OCI-LY1 (cell line): ENCODE data around the gene UIMC1.
A peak's percentile ranks its signal among the peaks of the same experiment; 100 is the strongest.

Source experiments
- H2AFZ ChIP-seq: fragments of 200-600 bp; sonication (generic), shearing (Covaris generic); 2 replicates; pipeline ENCODE4 v1.6.0; 2014; ENCODE audit warnings: antibody characterized with exemption, mild to moderate bottlenecking, low read length
- H3F3A ChIP-seq: fragments of 200-600 bp; sonication (generic), shearing (Covaris generic); 2 replicates; pipeline ENCODE4 v1.6.0; 2014; ENCODE audit warnings: mild to moderate bottlenecking, antibody characterized with exemption, low read length, moderate library complexity; ENCODE audit not compliant: insufficient read depth
- H3K27ac ChIP-seq: fragments of 200-600 bp; sonication (generic); 2 replicates; pipeline ENCODE4 v1.5.1; 2014; ENCODE audit warnings: low read length, mixed run types, mild to moderate bottlenecking, low read depth; ENCODE audit not compliant: poor library complexity, severe bottlenecking
- H3K27me3 ChIP-seq: fragments of 200-600 bp; sonication (generic); 2 replicates; pipeline ENCODE4 v1.6.0; 2014; ENCODE audit warnings: antibody characterized with exemption, mild to moderate bottlenecking, low read length, moderate library complexity; ENCODE audit not compliant: insufficient read depth
- H3K36me3 ChIP-seq: fragments of 200-600 bp; sonication (generic); 2 replicates; pipeline ENCODE4 v1.6.1; 2014; ENCODE audit warnings: mild to moderate bottlenecking, antibody characterized with exemption, low read length, moderate library complexity, mixed read lengths; ENCODE audit not compliant: insufficient read depth
- H3K4me1 ChIP-seq: fragments of 200-600 bp; sonication (generic); 2 replicates; pipeline ENCODE4 v1.5.1; 2014; ENCODE audit warnings: mild to moderate bottlenecking, low read length, moderate library complexity; ENCODE audit not compliant: insufficient read depth, severe bottlenecking
- H3K4me2 ChIP-seq: fragments of 200-600 bp; sonication (generic), shearing (Covaris generic); 2 replicates; pipeline ENCODE4 v1.6.1; 2014; ENCODE audit warnings: low read length
- H3K4me3 ChIP-seq: fragments of 200-600 bp; sonication (generic); 2 replicates; pipeline ENCODE4 v1.5.1; 2014; ENCODE audit warnings: low read length, low read depth, mild to moderate bottlenecking, mixed read lengths; ENCODE audit not compliant: poor library complexity, severe bottlenecking
- H3K79me2 ChIP-seq: fragments of 200-600 bp; shearing (Covaris generic); 2 replicates; pipeline ENCODE4 v1.6.1; 2016; ENCODE audit warnings: mixed run types, low read length, mixed read lengths; ENCODE audit not compliant: insufficient read depth
- H3K9ac ChIP-seq: fragments of 200-600 bp; sonication (generic), shearing (Covaris generic); 2 replicates; pipeline ENCODE4 v1.6.1; 2014; ENCODE audit warnings: mild to moderate bottlenecking, low read length, mixed read lengths
- H3K9me2 ChIP-seq: fragments of 200-600 bp; sonication (generic), shearing (Covaris generic); 2 replicates; pipeline ENCODE4 v1.6.1; 2014; ENCODE audit warnings: low read depth, mild to moderate bottlenecking, low read length, mixed read lengths
- H3K9me3 ChIP-seq: fragments of 200-600 bp; shearing (Covaris generic); 2 replicates; pipeline ENCODE4 v1.6.1; 2014; ENCODE audit warnings: low read length, mixed read lengths
- H4K20me1 ChIP-seq: fragments of 200-600 bp; sonication (generic), shearing (Covaris generic); 2 replicates; pipeline ENCODE4 v1.6.0; 2016; ENCODE audit warnings: mild to moderate bottlenecking, low read length; ENCODE audit not compliant: insufficient read depth
- EZH2 ChIP-seq: fragments of 200-600 bp; sonication (generic), shearing (Covaris generic); IDR thresholded peaks from 2 replicates; pipeline ENCODE4 v1.8.0; 2017; ENCODE audit warnings: borderline replicate concordance, mixed run types, mild to moderate bottlenecking, antibody characterized with exemption, low read length, moderate library complexity, mixed read lengths
- TF ChIP-seq, protein P1 (sequence below): fragments of 200-600 bp; sonication (generic), shearing (Covaris generic); IDR thresholded peaks from 2 replicates; pipeline ENCODE4 v1.5.1; 2017; ENCODE audit warnings: mild to moderate bottlenecking, antibody characterized with exemption, low read length, moderate library complexity, mixed read lengths

Gene UIMC1

DNA sequence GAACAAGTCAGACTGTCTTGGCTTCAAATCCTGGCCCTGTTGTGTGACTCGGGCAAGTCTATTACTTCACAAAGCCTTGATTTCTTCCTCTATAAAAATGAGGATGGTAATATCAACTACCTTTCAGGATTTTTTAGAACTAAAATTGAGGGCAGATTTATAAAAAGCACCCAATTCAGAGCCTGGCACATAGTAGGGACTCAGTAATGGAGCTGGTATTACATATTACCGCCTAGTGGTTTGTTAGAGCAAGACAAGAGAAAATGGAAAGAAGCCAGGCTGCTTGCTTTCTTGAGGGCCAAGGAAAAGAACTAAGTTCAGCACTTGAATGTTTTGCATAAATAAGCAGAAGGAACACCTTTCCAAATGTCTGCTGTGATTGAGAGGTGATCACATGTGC is 35.4 kb upstream of the UIMC1 start:
- no peaks in the 10 kb centered on the region for H3F3A ChIP-seq
- no peak overlapping the region for H2AFZ ChIP-seq
- no peaks in the 10 kb centered on the region for H3K4me1 ChIP-seq
- H4K20me1 ChIP-seq = no peaks in the 10 kb centered on the region
- H3K9ac ChIP-seq = no peak overlapping the region
- peaks cover 90% of the 10 kb centered on the region for H3K36me3 ChIP-seq
- H3K9me2 ChIP-seq = no peaks in the 10 kb centered on the region
- H3K27me3 ChIP-seq = no peaks in the 10 kb centered on the region
- H3K4me3 ChIP-seq = no peak overlapping the region
- H3K79me2 ChIP-seq = peaks cover 19% of the 10 kb centered on the region; the same call in 1 of the 2 replicates
- H3K9me3 ChIP-seq = no peaks in the 10 kb centered on the region
- no peak overlapping the region for H3K4me2 ChIP-seq
- no peak overlapping the region for H3K27ac ChIP-seq
- TF ChIP-seq, protein P1, sequence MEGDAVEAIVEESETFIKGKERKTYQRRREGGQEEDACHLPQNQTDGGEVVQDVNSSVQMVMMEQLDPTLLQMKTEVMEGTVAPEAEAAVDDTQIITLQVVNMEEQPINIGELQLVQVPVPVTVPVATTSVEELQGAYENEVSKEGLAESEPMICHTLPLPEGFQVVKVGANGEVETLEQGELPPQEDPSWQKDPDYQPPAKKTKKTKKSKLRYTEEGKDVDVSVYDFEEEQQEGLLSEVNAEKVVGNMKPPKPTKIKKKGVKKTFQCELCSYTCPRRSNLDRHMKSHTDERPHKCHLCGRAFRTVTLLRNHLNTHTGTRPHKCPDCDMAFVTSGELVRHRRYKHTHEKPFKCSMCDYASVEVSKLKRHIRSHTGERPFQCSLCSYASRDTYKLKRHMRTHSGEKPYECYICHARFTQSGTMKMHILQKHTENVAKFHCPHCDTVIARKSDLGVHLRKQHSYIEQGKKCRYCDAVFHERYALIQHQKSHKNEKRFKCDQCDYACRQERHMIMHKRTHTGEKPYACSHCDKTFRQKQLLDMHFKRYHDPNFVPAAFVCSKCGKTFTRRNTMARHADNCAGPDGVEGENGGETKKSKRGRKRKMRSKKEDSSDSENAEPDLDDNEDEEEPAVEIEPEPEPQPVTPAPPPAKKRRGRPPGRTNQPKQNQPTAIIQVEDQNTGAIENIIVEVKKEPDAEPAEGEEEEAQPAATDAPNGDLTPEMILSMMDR = peak; percentile 11; the same call in 1 of the 2 replicates
- no peak for TF ChIP-seq EZH2

DNA sequence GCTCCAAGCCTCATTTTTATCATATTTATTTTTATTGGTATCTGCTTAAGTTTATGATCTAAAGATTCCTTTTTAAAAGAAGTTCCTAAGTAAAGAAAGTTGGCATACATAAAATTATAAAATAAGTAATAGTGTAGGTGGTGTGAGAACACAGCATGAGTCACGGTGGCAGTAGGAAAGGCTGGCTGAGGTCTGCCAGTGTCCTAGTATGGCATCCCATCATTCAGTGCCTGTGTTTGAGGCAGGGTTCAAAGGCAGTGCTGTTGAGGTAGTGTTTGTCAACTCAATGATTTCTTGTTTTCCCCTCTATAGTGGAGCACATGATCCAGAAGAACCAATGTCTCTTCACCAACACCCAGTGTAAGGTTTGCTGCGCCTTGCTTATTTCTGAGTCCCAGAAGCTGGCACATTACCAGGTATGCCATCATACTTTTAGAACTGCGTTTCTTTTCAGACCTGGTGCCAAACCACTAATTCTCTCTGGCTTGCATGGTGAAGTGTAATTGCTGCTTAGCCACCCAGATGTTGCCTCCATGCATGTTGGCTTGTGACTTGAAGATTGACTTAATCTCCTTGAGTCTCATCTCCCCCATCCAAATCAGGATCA is 34.3 kb upstream of the UIMC1 start:
- Histone ChIP-seq H3K27ac (no peak overlapping the region), H3K9me2 (no peaks in the 10 kb centered on the region), H3K4me3 (no peak overlapping the region), H3F3A (no peaks in the 10 kb centered on the region), H3K9me3 (no peaks in the 10 kb centered on the region), H2AFZ (no peak overlapping the region), H3K4me1 (peaks cover 7% of the 10 kb centered on the region), H3K4me2 (no peak overlapping the region), H3K79me2 (peaks cover 26% of the 10 kb centered on the region), H4K20me1 (no peaks in the 10 kb centered on the region), H3K9ac (no peak overlapping the region), H3K36me3 (peaks cover 87% of the 10 kb centered on the region), H3K27me3 (no peaks in the 10 kb centered on the region)
- TF ChIP-seq, protein P1 = no peak
- no peak for TF ChIP-seq EZH2

DNA sequence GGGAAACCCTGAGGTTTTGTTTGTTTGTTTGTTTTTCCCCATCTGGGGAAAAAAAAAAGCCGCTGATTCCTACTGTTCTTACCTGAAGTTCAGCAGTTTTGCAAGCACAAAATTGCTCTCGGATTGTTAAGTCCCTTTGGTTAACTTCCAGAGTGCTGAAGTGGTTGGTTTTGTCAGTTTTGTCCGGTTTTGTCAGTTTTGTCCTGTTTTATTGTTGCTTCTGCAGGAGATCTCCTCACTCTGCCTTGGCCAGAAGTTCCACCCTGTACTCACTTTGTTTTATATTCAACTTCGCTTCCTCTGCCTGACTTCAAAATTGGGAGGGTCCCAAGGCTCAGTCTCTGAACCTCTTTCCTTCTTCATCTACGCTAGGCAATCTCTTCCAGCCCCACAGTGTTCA is 30.3 kb upstream of the UIMC1 start:
- Histone ChIP-seq H3K27ac (no peak overlapping the region), H3F3A (no peaks in the 10 kb centered on the region), H3K27me3 (no peaks in the 10 kb centered on the region), H3K4me3 (no peak overlapping the region), H3K79me2 (peaks cover 33% of the 10 kb centered on the region), H3K9ac (no peak overlapping the region), H3K4me2 (no peak overlapping the region), H4K20me1 (no peaks in the 10 kb centered on the region), H3K4me1 (peaks cover 13% of the 10 kb centered on the region), H3K36me3 (peaks cover 76% of the 10 kb centered on the region), H2AFZ (no peak overlapping the region), H3K9me3 (no peaks in the 10 kb centered on the region), H3K9me2 (no peaks in the 10 kb centered on the region)
- TF ChIP-seq, protein P1 = no peak
- no peak for TF ChIP-seq EZH2
